HUES6 (cell line): ENCODE data around the gene PLEKHD1.

Source experiments
- H3K27ac ChIP-seq: 2 replicates; pipeline ENCODE4 v1.7.0; 2013; ENCODE audit warnings: low read depth, mild to moderate bottlenecking, low read length, inconsistent platforms
- H3K27me3 ChIP-seq: 2 replicates; pipeline ENCODE4 v1.6.1; 2013; ENCODE audit warnings: low read length; ENCODE audit not compliant: control insufficient read depth, insufficient read depth
- H3K36me3 ChIP-seq: 2 replicates; pipeline ENCODE4 v1.6.1; 2013; ENCODE audit warnings: low read length; ENCODE audit not compliant: control insufficient read depth, insufficient read depth
- H3K4me1 ChIP-seq: 2 replicates; pipeline ENCODE4 v1.6.1; 2013; ENCODE audit warnings: low read length; ENCODE audit not compliant: control insufficient read depth, insufficient read depth
- H3K4me3 ChIP-seq: 2 replicates; pipeline ENCODE4 v1.5.1; 2013; ENCODE audit warnings: low read depth, low read length
- H3K9ac ChIP-seq: one replicate; pipeline ENCODE4 v1.6.1; 2013; ENCODE audit warnings: mild to moderate bottlenecking, low read length
- H3K9me3 ChIP-seq: 2 replicates; pipeline ENCODE4 v1.6.1; 2013; ENCODE audit warnings: low read depth, low read length; ENCODE audit not compliant: control insufficient read depth, insufficient read depth

Gene PLEKHD1

DNA sequence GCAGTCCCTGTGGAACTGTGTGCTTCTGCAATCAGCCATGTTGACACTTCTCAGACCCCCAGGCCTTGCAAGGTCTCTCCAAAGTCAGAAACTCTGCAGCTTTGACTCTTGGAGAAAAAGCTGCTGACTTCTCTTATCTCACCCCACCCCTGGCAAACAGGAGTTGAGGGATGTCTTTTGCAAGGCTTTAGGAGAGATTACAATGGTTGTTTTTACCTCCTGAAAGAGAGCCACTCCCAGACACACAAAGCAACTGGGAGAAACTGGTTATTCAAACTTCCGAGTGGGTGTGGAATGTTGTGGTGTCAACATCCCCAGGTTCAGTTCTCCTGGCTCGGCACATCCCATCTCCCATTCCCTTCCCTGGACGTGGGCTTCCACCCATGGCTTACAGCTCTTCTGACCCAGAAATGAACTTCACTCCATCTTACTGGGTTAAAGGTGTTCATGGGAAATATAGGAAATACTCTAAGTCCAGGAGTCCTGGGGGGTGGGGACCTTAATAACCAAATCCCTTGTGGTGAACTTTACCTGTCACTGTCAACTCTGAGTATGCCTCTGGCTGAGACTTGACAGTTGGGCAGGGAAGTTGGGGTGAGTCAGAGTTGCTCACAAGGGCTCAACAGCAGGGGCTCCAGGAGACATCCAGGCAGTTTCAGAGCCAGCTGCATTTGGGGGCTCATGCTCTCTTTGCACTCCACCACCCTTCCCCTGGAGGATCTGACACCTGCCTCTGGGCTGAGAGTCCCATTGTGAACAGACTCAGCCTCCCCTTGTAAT lies 48.2 kb downstream of the PLEKHD1 start:
- Histone ChIP-seq H3K4me1 (no peaks in the 10 kb centered on the region; the same call in 1 of the 2 replicates), H3K27ac (no peak overlapping the region), H3K36me3 (no peaks in the 10 kb centered on the region), H3K27me3 (no peaks in the 10 kb centered on the region; the same call in none of the 2 replicates), H3K9ac (no peak overlapping the region), H3K4me3 (no peak overlapping the region), H3K9me3 (no peaks in the 10 kb centered on the region)

DNA sequence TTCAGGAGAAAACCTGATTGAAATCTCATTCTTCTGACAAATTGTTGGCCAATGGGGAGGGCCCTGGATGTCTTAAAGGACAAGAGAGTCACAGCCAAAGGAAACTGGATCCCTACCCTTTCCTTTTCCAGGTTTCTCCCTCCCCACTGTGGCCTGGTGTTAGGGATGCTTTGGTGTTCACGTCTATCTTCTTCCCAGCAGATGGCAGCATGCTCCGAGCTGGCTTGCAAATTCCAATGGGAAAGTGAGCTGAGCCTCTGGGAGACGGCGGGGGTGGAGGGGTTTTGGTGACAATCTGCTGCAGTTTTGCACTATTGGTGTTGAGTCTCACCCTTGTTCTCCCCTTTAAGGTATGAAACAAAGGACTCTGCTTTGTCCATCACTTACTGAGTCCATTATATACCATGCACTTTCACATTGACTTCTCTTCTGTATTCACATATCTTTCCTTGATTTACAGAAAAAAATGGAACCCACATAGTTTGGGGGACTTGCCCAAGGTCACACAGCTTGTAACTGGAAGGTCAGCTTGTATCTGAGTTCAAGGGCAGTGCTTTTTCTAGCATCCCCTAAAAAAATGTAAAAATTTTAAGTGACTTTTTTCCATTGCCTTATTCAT lies 50.8 kb downstream of the PLEKHD1 start:
- H3K27ac ChIP-seq = no peak overlapping the region
- H3K4me1 ChIP-seq = no peaks in the 10 kb centered on the region; the same call in 1 of the 2 replicates
- H3K4me3 ChIP-seq = no peak overlapping the region
- H3K9me3 ChIP-seq = no peaks in the 10 kb centered on the region
- H3K27me3 ChIP-seq = no peaks in the 10 kb centered on the region; the same call in 1 of the 2 replicates
- no peaks in the 10 kb centered on the region for H3K36me3 ChIP-seq
- H3K9ac ChIP-seq = no peak overlapping the region

DNA sequence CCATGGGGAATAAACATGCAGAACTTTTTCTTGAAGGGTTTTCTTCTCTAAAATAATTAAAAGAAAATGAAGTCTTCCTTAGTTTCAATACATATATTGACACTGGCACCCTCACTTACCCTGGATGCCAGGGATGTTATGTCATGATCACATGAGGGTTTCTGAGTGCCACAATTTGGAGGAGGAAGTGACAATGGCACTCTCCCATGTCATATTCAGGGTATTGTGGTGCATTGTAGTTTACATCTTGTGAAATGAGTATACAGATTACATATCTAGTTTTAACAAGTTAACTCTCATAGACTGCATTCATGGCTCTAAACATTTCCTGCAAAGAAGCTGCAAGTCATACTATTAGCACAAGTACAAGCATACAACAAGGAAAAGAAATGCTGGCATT lies 52.4 kb downstream of the PLEKHD1 start:
- Histone ChIP-seq H3K4me3 (no peak overlapping the region), H3K9me3 (no peaks in the 10 kb centered on the region), H3K27me3 (no peaks in the 10 kb centered on the region; the same call in 1 of the 2 replicates), H3K9ac (no peak overlapping the region), H3K36me3 (no peaks in the 10 kb centered on the region), H3K27ac (no peak overlapping the region), H3K4me1 (no peaks in the 10 kb centered on the region; the same call in 1 of the 2 replicates)

DNA sequence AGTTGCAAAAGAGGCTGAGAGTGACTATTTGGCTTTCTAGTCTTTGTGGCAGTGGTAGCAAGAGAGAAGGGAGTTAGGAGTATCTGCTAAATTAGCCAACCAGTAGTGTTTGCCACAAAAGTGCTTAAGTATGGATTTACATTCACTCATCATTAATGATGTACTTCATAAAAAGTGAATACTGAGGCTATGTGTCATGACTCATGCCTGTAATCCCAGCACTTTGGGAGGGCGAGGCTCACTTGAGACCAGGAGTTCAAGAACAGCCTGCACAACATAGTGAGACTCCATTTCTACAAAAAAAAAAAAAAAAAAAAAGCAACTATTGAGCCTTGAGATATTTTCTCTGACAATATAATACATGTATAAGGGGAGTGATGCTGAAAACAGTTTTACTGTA lies 53.4 kb downstream of the PLEKHD1 start:
- Histone ChIP-seq H3K36me3 (no peaks in the 10 kb centered on the region), H3K27ac (no peak overlapping the region), H3K9ac (no peak overlapping the region), H3K9me3 (no peaks in the 10 kb centered on the region), H3K4me1 (no peaks in the 10 kb centered on the region; the same call in 1 of the 2 replicates), H3K27me3 (peaks cover 3% of the 10 kb centered on the region), H3K4me3 (no peak overlapping the region)

DNA sequence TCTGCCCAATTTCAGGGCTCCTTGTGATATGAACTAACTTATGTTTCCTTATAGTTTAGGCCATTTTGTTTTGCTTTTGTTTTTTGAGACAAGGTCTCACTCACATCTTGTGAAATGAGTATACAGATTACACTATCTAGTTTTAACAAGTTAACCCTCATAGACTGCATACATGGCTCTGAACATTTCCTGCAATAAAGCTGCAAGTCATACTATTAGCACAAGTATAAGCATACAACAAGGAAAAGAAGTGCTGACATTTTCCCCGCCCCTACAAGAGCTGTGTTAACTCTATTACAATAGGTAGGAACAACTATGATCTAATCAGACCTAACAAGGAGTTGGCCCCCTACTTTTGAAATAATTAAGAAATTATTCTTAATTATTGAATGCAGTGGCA lies 54.2 kb downstream of the PLEKHD1 start:
- Histone ChIP-seq H3K9ac (no peak overlapping the region), H3K27me3 (peaks cover 10% of the 10 kb centered on the region), H3K4me1 (no peaks in the 10 kb centered on the region), H3K9me3 (no peaks in the 10 kb centered on the region), H3K27ac (no peak overlapping the region), H3K4me3 (no peak overlapping the region), H3K36me3 (no peaks in the 10 kb centered on the region)

DNA sequence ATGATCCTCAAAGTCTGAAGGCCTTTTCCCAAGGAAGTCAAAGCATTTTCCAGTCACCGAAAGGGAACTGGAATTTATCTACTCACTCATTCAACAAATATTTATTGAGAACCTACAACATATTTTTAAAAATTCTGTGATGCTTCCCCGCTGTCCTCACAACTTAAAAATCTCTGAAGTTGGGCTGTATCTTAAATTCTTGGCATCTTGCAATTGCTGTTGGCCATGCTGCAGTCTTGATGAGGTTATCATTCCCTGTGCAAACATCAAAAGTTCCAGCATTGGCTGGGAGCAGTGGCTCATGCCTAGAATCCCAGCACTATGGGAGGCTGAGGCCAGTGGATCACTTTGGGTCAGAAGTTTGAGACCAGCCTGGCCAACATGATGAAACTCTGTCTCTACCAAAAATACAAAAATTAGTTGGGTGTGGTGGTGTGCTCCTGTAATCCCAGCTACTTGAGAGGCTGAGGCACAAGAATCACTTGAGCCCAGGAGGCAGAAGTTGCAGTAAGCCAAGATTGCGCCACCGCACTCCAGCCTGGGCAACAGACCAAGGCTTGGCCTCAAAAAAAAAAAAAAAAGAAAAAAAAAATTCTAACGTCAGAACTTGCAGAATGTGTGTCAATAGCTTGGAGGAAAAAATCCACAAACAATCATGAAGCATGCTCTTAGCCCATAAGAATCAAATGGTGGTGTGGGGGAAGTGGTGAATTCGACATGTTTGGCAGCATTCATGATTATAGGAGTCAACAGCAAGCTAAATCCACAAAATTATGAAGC lies 55.3 kb downstream of the PLEKHD1 start:
- Histone ChIP-seq H3K27me3 (peaks cover 18% of the 10 kb centered on the region), H3K36me3 (no peaks in the 10 kb centered on the region), H3K9me3 (no peaks in the 10 kb centered on the region), H3K9ac (no peak overlapping the region), H3K4me1 (no peaks in the 10 kb centered on the region), H3K27ac (no peak overlapping the region), H3K4me3 (no peak overlapping the region)

DNA sequence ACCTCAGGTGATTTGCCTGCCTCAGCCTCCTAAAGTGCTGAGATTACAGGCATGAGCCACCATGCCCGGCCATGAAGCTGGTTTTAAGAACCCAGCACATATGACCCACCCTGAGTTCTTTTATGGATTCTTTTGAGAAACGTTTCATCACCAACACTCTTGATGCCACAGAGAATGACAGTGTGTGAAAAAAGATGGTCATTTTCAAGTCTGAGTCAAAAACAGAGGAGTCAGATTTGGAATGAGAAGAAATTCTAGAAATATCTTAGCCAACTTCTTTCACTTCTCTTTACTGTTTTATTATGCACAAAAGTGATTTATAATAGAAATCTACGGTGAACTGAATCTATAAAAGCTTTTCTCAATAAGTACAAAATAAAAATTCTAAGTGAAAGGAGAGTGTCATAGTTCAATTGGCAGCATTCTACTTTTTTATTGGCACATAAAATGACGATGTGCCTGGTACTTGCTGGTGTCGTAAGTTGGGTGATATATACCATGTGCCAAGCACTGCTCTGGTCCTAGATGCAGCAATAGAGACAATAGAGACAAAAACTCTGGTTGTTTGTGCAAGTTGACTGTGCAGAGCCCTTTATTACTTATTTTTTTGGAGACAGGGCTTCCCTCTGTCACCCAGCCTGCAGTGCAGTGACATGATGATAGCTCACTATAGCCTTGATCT lies 56.3 kb downstream of the PLEKHD1 start:
- H3K9me3 ChIP-seq = no peaks in the 10 kb centered on the region
- no peak overlapping the region for H3K27ac ChIP-seq
- no peaks in the 10 kb centered on the region for H3K36me3 ChIP-seq
- H3K4me3 ChIP-seq = no peak overlapping the region
- peaks cover 18% of the 10 kb centered on the region for H3K27me3 ChIP-seq
- no peaks in the 10 kb centered on the region for H3K4me1 ChIP-seq
- H3K9ac ChIP-seq = no peak overlapping the region

DNA sequence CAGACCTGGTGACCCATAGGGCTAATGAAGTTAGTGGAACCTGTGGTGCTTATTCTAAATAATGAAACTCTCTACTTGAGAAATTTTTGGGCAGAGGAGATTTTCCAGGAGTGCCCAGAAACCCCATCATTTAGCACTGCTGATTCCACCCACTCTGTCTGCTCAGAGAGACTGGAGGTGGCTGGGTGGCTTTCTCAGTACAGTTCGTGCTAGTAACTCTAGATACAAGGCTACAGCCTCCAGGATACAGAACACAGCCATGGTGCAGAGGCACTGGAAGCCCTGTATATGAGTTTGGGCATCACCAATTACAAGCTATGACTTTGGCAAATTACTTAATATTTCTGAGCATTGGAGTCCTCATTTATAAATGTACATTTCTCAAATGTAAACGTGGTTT lies 57.8 kb downstream of the PLEKHD1 start:
- Histone ChIP-seq H3K36me3 (no peaks in the 10 kb centered on the region), H3K4me1 (no peaks in the 10 kb centered on the region), H3K27ac (no peak overlapping the region), H3K4me3 (no peak overlapping the region), H3K9ac (no peak overlapping the region), H3K9me3 (no peaks in the 10 kb centered on the region), H3K27me3 (peaks cover 18% of the 10 kb centered on the region)

DNA sequence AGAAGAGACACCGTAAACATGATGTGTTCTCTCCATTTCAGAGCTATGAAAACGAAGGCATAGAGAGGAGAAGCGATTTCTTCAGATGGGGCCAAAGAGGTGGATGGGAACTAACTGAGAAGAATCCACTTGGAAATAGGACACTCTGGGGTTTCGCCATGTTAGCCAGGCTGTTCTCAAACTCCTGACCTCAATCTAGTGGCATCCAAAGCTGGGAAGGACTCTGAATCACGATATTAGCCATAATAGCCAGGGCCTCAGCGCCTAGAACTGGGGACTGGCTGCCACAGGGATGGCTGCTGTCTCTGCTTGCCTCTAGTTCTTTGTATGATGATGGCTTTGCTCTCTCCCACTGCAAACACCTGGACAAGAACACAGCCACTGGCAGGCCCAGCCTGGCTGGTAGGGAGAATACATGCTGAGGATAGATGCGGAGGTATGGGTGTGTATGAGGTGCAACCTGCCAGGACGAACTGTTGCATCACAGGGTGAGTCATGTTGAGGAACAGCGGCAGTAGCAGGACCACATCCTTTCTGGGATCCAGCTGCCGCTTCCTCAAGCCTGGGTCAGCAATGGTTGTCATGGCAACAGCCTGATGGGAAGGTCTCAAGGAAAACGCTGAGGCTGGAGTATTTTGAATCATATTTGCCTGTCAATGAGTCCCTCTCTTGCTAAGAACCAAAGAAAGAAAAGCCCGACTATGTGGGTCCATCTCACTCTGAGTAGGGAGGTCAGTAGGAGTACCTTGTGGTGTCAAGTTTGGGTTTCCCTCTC lies 59.0 kb downstream of the PLEKHD1 start:
- no peaks in the 10 kb centered on the region for H3K4me1 ChIP-seq
- H3K9ac ChIP-seq = no peak overlapping the region
- H3K27me3 ChIP-seq = peaks cover 18% of the 10 kb centered on the region; the same call in 1 of the 2 replicates
- H3K4me3 ChIP-seq = no peak overlapping the region
- H3K36me3 ChIP-seq = no peaks in the 10 kb centered on the region
- no peaks in the 10 kb centered on the region for H3K9me3 ChIP-seq
- no peak overlapping the region for H3K27ac ChIP-seq

DNA sequence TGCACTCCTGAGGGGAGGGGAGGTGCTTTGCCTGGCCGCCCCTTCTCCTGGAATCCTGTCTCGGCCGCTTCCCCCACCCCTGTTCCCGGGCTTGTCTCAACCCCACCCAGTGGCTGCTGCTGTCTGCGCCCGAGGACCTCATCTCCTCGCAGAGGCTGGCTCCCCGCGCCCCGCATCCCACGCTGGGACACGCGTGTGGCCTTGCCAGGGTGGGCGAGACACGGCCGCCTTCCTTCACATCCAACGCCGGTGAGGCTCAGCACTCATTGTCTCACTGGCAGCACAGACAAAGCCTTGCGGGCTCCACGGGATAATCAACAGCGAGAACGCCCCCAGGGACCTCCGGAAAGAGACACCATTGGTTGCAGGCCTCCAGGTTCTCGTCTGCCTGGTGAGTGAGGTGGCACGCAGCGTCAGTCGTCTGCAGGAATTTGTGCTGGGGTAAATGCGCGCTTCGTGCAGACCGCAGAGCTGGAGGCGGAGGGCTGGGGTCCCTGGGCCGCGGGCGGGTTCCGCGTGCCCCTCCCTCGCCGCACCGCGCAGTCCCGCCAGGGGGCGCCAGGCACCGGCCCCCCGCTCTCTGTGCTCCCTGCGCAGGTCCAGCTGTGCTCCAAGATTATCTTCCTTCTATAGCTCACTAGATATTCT lies 63.3 kb downstream of the PLEKHD1 start:
- H3K9me3 ChIP-seq = no peaks in the 10 kb centered on the region
- no peaks in the 10 kb centered on the region for H3K36me3 ChIP-seq
- H3K4me1 ChIP-seq = peaks cover 10% of the 10 kb centered on the region
- H3K27ac ChIP-seq = no peak overlapping the region
- H3K4me3 ChIP-seq = peak overlapping the region; percentile 64
- peak overlapping the region; percentile 50 for H3K9ac ChIP-seq
- H3K27me3 ChIP-seq = peaks cover 15% of the 10 kb centered on the region; the same call in 1 of the 2 replicates
